GM20000 (cell line): Measurements from ENCODE around the gene FAT2.

Experiments used
- DNase-seq: peaks from one replicate; pipeline ENCODE4 v3.0.0; 2012; ENCODE audit warnings: low spot score
- CTCF ChIP-seq: IDR thresholded peaks from 2 replicates; pipeline ENCODE4 v1.5.1; 2012; ENCODE audit warnings: mild to moderate bottlenecking, control low read depth; ENCODE audit errors: extremely low read depth, missing control alignments

FAT2 gene

DNA sequence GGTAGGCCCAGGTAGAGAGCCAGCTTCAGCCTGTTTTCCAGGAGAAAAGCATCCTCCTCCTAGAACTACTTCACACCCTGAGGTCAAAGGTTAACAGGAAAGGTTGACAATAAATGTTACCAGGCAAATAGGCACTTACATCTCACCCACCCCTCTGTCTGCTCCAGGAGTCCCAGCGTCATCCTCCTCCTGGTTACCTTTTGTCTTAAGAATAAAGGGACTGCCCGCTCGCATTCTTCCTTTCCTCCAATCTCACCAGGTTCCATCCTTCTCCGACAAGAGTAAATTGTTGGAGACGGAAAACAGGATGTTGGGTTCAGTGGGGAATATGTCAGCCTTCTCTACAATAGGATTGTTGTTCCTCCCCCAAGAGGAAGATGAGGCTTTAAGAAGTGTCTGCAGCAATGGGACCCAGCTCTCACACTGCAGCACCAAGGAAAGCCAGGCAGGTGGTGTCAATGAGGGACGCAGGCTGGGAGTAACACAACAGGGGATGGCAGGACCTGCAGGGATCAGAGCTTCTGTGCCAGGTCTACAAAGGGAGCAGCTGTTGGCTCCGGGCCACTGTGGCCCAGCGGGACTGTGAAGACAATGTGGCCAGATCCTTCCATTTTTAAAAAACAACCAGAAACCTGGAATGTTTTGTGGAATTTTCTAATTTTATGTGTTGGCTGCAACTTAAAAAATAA, 29.0 kb downstream of the FAT2 start:
- no peak for DNase-seq
- TF ChIP-seq CTCF, result no peak

DNA sequence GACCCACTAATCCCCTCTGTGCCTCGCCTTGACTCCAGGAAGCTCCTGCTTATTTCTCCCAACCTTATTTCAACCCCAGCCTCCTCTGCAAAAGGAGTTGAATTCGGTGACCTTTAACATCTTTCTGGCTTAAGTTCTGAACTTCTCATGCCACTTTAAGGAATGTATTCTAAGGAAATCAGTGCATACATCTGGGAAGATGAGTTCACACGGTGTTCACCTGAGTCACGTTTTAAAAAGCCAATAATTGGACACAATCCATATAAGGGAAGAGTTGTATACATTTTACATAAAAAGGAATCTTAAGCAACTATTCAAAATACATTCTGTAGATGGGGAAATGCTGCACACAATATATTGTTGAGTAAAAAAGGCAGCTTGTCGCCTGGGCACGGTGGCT, 33.2 kb downstream of the FAT2 start:
- no peak for TF ChIP-seq CTCF
- no peak for DNase-seq

DNA sequence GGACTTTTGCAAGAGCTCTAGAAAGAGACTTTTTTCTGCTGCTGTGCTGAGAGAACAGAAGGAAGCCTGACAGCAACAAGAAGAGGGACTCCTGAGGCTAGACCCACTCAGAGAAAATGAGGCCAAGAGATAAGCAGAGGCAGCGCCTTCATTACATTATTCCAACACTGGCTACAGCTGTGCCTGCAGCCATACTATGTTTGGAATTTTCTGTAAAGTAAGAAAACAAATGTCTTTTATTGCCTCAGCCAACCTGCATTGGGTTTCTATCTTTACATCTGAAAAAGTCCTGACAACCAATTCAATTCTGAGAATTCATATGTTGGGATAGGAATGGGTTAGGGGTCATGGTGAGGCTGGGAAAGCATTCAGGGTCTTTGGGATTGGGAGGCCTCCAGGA, 33.7 kb downstream of the FAT2 start:
- DNase-seq, result no peak
- TF ChIP-seq CTCF, result no peak

GRCh38 chr5:151556806-151557205, 34.3 kb downstream of the FAT2 start:
- DNase-seq, result no peak
- TF ChIP-seq CTCF, result no peak

DNA sequence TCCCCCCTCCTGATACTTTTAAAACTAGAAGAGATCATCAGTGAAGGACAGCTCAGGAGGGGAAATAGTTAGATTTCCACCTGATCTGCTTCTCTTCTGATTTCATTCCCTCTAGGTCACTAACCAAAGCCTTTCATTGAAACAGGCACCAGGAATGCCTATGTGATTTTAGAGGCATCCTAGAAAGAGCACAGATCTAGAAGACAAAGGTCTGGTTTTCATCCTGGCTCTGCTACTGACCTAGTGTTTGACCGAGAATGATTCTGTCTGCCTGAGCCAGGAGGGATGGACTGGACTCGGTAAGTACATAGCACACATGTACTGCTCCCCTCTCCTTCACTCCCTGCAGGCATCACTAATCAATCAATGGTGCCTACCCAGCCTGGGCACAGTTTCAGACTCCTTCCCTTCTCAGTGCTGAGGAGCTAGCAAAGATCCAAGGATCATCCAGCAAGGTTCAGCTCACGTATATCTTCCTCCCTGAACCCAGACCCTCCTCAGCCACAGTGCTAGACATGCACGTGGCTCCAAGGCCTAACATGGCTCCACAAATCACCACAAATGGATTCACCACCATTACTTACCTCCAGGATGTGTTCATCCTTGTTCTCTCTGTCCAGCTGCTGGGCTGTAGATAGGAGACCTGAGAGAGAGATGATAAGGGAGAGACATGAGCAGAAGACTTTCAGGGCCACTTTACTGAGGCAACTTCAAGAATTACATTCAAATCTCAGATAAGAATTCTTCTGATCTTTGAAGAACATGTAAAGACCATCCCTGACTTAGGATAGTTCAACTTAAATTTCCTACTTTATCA, 35.2 kb downstream of the FAT2 start:
- TF ChIP-seq CTCF, result no peak
- DNase-seq, result no peak

DNA sequence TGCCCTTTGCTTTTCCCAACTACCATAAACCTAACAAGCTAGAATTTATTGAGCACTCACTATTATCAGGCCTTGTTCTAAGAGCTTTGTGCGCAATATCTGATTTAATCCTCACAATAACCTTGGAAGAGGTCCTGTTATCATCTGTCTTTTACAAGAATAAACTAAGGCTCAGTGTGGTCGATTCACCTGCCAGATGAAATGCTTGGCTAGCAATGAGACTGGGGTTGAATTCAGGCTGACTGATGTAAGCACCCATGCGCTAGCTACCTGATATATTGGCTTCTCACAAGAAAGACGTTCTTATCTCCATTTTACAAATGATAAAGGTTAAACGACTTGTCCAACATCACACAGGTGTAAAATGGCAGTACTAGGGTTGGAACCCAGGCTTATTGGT, 37.4 kb downstream of the FAT2 start:
- DNase-seq, result no peak
- TF ChIP-seq CTCF, result no peak

GRCh38 chr5:151553130-151553670, 37.9 kb downstream of the FAT2 start:
- DNase-seq, result no peak
- TF ChIP-seq CTCF, result no peak
